Colonic mucosa (tissue), 4 donors: Measurements from ENCODE around the gene PRORP. TPM values are rescaled to one million over a fixed set of nuclear protein-coding genes. Genes with fewer than 3 reads are reported as not detected.
"Not testable (repeated sequence)": the region's sequence is repeated elsewhere in the genome, so short reads cannot be mapped to it uniquely, and the experiment has no call there.

Experiments
- DNase-seq: peaks from one replicate; pipeline ENCODE4 v3.0.0-alpha.2; 2020
- H3K27ac ChIP-seq: fragments of 200-600 bp; one replicate; pipeline ENCODE4 v1.8.0; 2021
- H3K27me3 ChIP-seq: fragments of 200-600 bp; one replicate; pipeline ENCODE4 v1.8.0; 2021
- H3K36me3 ChIP-seq: fragments of 200-600 bp; one replicate; pipeline ENCODE4 v1.8.0; 2021
- H3K4me1 ChIP-seq: fragments of 200-600 bp; one replicate; pipeline ENCODE4 v1.8.0; 2021; ENCODE audit warnings: mild to moderate bottlenecking
- H3K4me3 ChIP-seq: fragments of 200-600 bp; one replicate; pipeline ENCODE4 v1.8.0; 2021
- H3K9ac ChIP-seq, 2 donors: one replicate each; pipeline ENCODE4 v1.7.0; 2013; ENCODE audit warnings: control low read depth in 2 of 2, low read depth in 2 of 2, low read length in 2 of 2
- H3K9me3 ChIP-seq: fragments of 200-600 bp; one replicate; pipeline ENCODE4 v1.8.0; 2021
- intact Hi-C: fragments of 100-400 bp; cut with DNase I; formaldehyde crosslinking; loops from one replicate; pipeline ENCODE4 v1.14.1; 2022
- total RNA-seq, 2 donors: library from RNA; stranded (reverse); fragmentation: NEBNext Ultra II Directional in 1 of 2; extraction: Animal tissue kit (Norgen Biotek cat#: 25700) in 1 of 2; gene quantifications; one replicate each; pipeline ENCODE4 v1.2.1, GENCODE V29; 2021
- TF ChIP-seq, protein P1 (sequence below): fragments of 200-600 bp; IDR thresholded peaks from one replicate; pipeline ENCODE4 v1.8.0; 2022; ENCODE audit warnings: antibody characterized with exemption, mild to moderate bottlenecking
- donor health status: healthy.
- donor health status: DM: no; HTN: no; CAD: no.
- donor health status: DM: no; HTN: no; CAD: no.

Gene PRORP
- total RNA-seq, 2 donors from 2014 or later = 23.6 to 36.0 TPM

DNA sequence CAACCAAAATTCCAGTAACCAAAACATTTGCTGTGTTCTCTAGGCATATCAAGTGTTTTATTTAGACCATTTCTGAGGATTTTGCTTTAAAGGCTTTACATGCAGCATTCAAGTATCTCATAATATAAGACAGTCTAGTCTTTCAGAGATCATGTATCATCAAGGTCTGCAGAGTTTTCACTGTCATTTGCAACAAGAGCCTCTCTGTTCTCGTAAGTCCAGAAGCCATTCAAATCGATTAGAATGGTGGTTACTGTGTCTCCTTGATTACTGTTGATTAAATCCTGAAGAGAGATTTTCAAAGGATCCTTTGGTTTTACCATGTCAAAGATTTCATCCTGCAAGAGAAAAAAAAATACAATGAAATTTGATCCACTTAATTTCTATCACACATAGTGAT, 36.9 kb upstream of the PRORP start:
- Histone ChIP-seq H3K27ac (no peak overlapping the region), H3K9ac (no peak overlapping the region), H3K4me1 (no peaks in the 10 kb centered on the region), H3K9me3 (no peaks in the 10 kb centered on the region), H3K4me3 (no peak overlapping the region), H3K27me3 (no peaks in the 10 kb centered on the region), H3K36me3 (no peaks in the 10 kb centered on the region)
- intact Hi-C loops = no loop called here
- TF ChIP-seq, protein P1, sequence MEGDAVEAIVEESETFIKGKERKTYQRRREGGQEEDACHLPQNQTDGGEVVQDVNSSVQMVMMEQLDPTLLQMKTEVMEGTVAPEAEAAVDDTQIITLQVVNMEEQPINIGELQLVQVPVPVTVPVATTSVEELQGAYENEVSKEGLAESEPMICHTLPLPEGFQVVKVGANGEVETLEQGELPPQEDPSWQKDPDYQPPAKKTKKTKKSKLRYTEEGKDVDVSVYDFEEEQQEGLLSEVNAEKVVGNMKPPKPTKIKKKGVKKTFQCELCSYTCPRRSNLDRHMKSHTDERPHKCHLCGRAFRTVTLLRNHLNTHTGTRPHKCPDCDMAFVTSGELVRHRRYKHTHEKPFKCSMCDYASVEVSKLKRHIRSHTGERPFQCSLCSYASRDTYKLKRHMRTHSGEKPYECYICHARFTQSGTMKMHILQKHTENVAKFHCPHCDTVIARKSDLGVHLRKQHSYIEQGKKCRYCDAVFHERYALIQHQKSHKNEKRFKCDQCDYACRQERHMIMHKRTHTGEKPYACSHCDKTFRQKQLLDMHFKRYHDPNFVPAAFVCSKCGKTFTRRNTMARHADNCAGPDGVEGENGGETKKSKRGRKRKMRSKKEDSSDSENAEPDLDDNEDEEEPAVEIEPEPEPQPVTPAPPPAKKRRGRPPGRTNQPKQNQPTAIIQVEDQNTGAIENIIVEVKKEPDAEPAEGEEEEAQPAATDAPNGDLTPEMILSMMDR = no peak
- DNase-seq = no peak

DNA sequence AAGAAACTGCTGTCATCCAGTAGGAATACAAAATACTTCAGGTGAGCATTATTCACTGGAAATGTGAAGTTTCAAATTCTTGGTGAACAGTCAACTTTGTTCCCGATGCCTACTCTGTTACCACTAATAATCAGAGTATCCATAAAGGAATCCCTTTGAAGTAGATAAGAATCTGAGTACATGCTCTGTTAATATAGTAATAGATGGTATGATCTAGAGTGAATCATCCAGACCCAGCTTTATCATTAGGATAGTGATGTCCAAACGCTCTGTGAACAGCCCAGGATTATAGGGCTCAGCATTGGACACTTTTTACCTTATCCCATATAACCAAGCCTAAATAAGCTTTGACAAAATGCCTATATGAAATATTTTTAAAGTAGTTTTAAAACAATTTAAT, 33.8 kb upstream of the PRORP start:
- no peaks in the 10 kb centered on the region for H3K36me3 ChIP-seq
- no peaks in the 10 kb centered on the region for H3K4me1 ChIP-seq
- no peaks in the 10 kb centered on the region for H3K9me3 ChIP-seq
- no peak for DNase-seq
- intact Hi-C loops = no loop called here
- TF ChIP-seq, protein P1 = no peak
- H3K9ac ChIP-seq = no peak overlapping the region
- no peak overlapping the region for H3K27ac ChIP-seq
- no peak overlapping the region for H3K4me3 ChIP-seq
- H3K27me3 ChIP-seq = no peaks in the 10 kb centered on the region

DNA sequence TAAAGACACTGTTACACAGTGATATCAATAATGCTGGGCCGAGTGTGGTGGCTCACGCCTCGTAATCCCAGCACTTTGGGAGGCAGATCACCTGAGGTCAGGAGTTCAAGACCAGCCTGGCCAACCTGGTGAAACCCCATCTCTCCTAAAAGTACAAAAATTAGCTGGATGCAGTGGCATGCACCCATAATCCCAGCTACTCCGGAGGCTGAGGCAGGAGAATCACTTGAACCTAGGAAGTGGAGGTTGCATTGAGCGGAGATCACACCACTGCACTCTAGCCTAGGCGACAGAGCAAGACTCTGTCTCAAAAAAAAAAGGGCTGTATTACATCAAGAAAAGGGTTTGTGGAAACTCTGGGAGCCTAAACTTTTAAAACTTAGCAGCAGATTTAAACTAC, 27.7 kb upstream of the PRORP start:
- H3K4me1 ChIP-seq, intact Hi-C loops, H3K36me3 ChIP-seq, H3K9ac ChIP-seq, DNase-seq, H3K27me3 ChIP-seq, H3K9me3 ChIP-seq, H3K4me3 ChIP-seq, H3K27ac ChIP-seq: not testable (repeated sequence)

DNA sequence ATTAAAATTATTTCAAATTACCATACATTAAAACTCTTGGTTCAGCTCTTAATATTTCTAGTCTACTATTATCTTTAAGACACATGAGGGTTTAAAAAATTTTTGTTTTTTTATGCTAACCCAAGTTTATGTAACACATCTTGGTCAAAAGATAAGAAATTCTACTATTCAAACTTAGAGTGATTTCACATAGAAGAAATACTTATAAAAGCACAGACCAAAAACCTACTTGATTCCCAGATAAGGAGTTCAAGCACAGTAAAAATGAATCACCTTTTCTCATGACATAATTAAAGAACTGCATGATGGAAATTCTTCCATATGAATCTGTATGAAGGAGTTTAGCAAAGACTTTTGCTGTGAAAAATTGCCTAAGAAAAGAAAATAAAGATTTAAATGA, 14.5 kb upstream of the PRORP start:
- Histone ChIP-seq H3K4me1 (no peaks in the 10 kb centered on the region), H3K27me3 (no peaks in the 10 kb centered on the region), H3K4me3 (no peak overlapping the region), H3K27ac (no peak overlapping the region), H3K9ac (no peak overlapping the region), H3K9me3 (no peaks in the 10 kb centered on the region), H3K36me3 (peaks cover 5% of the 10 kb centered on the region)
- TF ChIP-seq, protein P1 = no peak
- no peak for DNase-seq
- intact Hi-C loops = no loop called here

DNA sequence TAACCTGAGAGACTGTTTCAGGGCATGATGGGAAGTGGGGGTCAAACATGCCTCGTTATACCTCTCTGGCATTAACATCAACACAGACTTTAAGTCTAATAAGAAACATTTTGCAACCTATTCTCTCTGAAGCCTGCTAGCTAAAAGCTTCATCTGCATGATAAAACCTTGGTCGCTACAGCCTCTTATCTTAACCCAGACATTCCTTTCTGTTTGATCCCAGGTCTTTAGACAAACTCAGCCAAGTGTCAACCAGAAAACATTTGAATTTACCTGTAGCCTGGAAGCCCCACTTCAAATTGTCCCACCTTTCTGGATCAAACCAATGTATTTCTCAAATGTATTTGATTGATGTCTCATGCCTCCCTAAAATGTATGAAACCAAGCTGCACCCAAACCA, 9.7 kb upstream of the PRORP start:
- Histone ChIP-seq H3K4me1 (no peaks in the 10 kb centered on the region), H3K27me3 (no peaks in the 10 kb centered on the region), H3K9me3 (no peaks in the 10 kb centered on the region), H3K36me3 (peaks cover 5% of the 10 kb centered on the region), H3K27ac (no peak overlapping the region), H3K4me3 (no peak overlapping the region), H3K9ac (no peak overlapping the region)
- TF ChIP-seq, protein P1 = no peak
- no peak for DNase-seq
- intact Hi-C loops = no loop called here

DNA sequence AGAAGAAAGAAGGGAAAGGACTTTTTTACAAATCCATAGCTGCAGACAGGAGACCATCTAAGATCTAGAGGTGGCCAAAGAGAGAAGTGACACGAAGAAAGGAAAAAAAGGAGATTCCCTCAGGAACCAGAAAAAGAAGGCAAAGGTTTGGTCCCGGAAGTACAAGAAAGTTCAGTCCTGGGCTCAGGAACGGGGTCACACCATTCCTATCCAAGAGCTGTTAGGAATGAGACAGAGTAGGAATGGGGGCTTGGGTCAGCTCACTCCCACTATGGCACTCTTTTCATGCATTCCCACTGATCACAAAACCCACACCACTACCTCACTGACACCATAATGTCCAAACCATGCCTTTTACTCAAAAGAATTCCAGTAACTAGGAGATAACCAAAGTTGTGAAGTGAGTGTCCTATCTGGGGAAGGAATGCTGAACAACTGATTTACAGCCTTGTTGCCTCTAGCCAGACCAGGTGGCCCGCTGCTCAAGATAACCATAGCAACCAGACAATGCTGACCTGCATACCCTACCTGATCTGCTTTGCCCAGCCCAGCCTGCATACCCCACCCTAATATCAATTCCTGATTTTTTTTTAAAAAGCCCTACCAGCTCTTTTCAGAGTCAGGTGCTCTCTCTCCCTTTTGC, 8.9 kb upstream of the PRORP start:
- Histone ChIP-seq H3K9ac (no peak overlapping the region), H3K4me3 (no peak overlapping the region), H3K9me3 (no peaks in the 10 kb centered on the region), H3K36me3 (peaks cover 5% of the 10 kb centered on the region), H3K27me3 (no peaks in the 10 kb centered on the region), H3K4me1 (no peaks in the 10 kb centered on the region), H3K27ac (no peak overlapping the region)
- no peak for DNase-seq
- intact Hi-C loops = no loop called here
- TF ChIP-seq, protein P1 = no peak
